Medulla oblongata (tissue), 1 donor: ENCODE data around the gene SHISA6.
"Not testable (repeated sequence)": the region's sequence is repeated elsewhere in the genome, so short reads cannot be mapped to it uniquely, and the experiment has no call there.

ENCODE experiments used
- DNase-seq: peaks from one replicate; pipeline ENCODE4 v3.0.0-alpha.2; 2015; ENCODE audit errors: extremely low spot score

Gene SHISA6

GRCh38 chr17:11302401-11303186 lies 61.6 kb downstream of the SHISA6 start:
- no peak for DNase-seq

- no peak for DNase-seq
Observed at GRCh38 chr17:11303773-11304394, 62.9 kb downstream of the SHISA6 start.

DNA sequence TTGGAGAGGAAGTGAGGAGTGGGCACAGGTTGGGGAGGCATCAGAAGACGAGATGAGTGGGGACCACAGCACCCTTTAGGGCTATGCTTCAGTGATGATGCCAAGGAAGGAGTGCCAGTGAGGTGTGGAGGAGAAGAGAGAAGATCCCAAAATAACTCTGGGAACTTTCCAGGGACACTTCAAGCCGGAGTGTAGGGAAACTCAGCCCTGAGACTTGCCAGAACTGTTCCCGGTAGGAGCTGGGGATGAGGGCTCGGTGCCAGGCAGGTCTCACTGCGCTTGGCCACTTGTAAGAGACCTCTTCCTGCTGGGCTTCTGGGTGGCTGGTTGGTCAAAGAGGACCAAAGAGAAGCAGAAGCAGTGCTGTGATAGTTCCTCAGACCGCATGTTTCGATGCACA lies 63.6 kb downstream of the SHISA6 start:
- no peak for DNase-seq

DNA sequence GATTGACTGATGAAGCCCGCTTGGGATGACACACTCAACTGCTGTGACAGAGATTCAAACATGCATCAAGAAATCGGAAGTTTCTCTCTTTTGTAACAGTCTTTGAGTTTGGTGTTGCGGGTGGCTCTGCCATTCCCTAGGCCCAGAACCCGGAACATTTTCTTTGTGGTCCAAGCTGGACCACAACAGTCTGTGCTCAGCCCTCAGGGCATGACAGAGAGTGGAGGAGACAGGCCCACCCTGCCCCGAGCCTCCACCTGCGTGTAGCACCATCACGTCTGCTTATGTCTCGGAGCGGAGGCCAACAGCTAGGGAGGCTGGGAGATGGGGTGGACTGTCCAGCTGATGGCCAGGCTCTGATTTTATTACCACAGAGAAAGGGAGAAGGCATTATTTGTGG lies 64.5 kb downstream of the SHISA6 start:
- no peak for DNase-seq

DNA sequence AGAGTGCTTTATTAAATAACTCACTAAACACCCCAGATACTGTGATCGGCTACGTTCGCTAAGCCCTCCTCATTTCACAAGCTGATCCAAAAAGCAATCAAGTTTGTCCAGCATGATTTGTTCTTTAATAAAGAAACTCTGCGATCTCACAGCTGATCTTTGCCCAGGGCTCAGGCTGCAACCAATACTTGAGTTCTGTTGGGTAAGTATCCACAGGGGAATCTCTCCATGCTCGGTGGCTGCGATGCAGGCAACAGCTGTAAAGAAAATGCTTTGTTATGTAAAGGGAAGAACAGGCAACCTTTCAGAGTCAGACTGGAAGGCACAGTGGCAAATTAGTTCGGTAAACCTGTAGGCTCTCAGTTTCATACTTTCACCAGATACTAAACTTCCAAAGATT lies 67.5 kb downstream of the SHISA6 start:
- DNase-seq: no peak

- DNase-seq: no peak
Observed at GRCh38 chr17:11309033-11309432, 68.0 kb downstream of the SHISA6 start.

DNA sequence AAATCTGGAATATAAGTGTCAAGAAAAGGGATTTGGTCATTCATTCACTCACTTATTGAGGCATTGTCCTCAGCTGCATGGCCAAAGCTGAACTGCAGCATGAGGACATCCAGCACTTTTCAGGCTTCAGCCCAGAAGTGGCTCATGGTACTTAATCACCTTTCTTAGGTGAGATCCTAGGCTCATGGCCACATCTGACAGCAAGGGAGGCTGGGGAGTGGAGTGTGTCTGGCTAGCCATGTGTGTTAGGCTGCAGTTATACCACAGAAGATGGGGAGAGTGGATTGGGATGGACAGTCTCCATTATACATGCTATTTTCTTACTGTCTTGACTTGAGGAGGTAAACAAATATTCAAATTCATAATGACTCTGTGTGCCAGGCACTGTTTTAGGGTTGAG lies 68.8 kb downstream of the SHISA6 start:
- DNase-seq: no peak

GRCh38 chr17:11316451-11316850 lies 75.4 kb downstream of the SHISA6 start:
- DNase-seq: not testable (repeated sequence)

- no peak for DNase-seq
Observed at GRCh38 chr17:11318207-11318606, 77.2 kb downstream of the SHISA6 start.

DNA sequence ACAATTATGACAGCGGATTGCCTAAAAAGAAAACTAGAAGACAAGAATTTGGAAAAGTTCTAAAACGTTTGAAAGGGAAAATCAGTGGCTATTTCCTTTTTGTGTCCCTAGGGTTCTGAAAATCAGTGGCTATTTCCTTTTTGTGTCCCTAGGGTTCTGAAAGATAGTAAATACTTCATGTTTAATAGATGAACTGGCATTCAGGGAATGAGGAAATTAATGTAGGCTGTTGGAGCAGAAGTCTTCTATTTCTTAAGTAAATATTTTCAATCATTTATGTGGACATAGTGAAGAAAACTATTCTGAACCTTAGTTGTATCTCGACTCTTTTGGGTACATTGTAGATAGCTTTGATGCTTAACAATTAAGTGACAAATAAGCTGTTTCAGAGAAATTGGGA lies 78.9 kb downstream of the SHISA6 start:
- DNase-seq: no peak

- no peak for DNase-seq
Observed at GRCh38 chr17:11324021-11324420, 83.0 kb downstream of the SHISA6 start.

DNA sequence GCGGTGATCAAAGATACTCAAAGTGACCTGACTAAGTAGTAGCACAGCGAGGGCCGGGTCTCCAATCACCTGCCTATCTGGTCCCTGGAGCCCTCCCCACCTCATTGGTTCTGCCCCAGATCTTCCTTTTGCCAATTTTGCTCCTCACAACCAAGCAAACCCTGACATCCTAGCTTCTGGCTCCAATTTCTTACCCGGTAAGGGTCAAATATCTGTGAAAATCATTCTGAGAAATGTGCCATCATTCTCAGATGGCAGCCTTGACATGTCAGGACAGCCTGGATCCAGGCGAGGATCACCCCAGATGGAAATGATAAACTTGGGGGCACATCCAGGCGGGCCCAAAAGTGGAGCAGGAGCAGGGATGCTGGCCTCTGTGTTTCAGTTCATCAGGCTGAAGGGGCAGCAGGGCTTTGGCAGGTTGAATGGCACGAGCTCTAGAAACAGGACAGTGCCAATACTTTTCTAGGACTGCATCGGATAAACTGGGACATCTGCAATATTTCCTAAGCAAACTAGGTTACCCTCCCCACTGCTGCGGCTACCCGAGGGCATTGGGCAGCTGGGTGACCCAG lies 83.9 kb downstream of the SHISA6 start:
- DNase-seq: no peak

- DNase-seq: no peak
Observed at GRCh38 chr17:11326492-11326891, 85.5 kb downstream of the SHISA6 start.

GRCh38 chr17:11328770-11329169 lies 87.8 kb downstream of the SHISA6 start:
- no peak for DNase-seq

DNA sequence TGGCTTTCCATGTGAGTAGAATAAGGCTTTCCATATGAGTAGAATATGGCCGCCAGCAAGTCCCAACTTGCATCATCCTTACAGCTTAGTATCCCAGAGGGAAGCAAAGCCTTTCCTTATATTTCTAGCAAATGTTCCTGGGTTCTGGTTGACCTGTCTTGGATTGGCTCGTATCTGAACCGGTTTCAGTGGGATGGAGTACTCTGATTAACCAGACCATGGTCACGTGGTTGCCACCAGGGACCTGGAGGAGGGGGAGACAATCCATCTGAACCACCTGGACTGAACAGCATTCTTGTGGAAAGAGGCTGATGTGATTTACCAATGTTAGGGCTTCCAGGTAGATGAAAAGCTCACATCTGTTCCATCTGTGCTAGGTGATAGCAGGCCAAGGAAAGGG lies 89.0 kb downstream of the SHISA6 start:
- DNase-seq: no peak

DNA sequence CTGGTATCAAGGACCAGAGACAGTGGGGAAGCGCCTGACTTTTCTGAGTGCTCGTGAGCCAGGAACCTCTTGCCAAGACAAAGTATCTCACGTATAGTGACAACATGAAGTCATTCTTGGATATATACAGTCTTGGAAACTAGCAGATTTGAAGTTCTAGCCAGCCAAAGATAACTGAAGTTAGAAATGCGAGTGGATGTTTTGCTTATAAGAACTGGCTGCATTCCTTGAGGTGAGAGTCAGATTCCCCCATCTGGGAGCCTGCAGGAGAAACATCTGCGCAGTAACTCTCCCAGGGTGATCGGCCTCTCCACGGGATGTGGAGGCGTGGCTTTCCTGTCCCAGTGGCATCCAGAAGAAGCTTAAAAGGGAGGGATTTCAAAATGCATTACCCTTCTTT lies 89.8 kb downstream of the SHISA6 start:
- no peak for DNase-seq

GRCh38 chr17:11331547-11332513 lies 90.8 kb downstream of the SHISA6 start:
- DNase-seq: peak; percentile 10

- peak; percentile 49 for DNase-seq
Observed at GRCh38 chr17:11332706-11333105, 91.7 kb downstream of the SHISA6 start.

DNA sequence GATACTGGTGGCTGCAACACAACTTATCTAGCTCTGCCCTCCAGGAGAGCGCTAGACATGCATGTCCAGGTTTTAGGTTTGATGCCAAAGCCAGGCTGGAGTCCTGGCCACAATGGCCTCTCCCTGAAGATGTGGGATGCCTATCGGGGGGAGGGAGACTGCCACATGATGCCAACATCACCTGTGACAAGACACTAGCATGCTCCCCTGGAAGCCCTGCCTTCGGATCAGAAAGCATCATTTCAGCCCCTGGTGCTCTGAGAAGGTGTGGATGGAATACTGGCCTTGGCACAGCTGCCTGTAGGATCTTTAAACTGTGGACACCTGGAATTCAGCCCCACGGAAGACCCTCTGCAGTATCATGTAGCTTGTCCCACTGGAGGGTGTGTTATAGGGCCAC lies 93.5 kb downstream of the SHISA6 start:
- DNase-seq: no peak

GRCh38 chr17:11336290-11336689 lies 95.3 kb downstream of the SHISA6 start:
- no peak for DNase-seq

GRCh38 chr17:11340803-11341202 lies 99.8 kb downstream of the SHISA6 start:
- no peak for DNase-seq

DNA sequence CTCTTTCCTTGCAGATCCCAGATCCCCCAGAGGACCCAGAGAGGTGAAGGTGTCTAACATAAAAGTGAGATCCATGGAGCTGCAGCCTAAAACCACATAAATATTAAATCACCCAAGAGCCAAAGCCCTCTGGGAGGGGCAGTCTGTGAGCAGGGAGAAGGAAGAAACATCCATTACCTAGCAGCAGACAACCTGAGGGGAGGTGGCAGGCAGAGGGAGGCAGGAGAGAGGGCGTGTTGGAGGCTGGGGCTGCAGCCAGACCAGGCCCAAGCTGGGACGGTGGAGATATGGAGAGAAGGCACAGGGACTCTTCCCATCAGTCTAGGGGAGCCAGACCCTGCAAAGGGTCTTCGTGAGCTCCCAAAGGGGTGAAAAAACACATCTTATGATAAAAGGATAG lies 101.1 kb downstream of the SHISA6 start:
- no peak for DNase-seq
